HFF-Myc (cell line): ENCODE data around the gene TPM2.
A peak's percentile ranks its signal among the peaks of the same experiment; 100 is the strongest.

Source experiments
- DNase-seq: peaks from one replicate; pipeline ENCODE4 v3.0.0-alpha.2; 2011; ENCODE audit warnings: low read depth; ENCODE audit errors: extremely low read depth
- H3K4me3 ChIP-seq: replicated peaks from 2 replicates; pipeline ENCODE4 v1.5.1; 2011; ENCODE audit warnings: low read depth, mild to moderate bottlenecking, control low read depth, low read length
- TF ChIP-seq, protein P1 (sequence below): IDR thresholded peaks from 2 replicates; pipeline ENCODE4 v1.5.1; 2012; ENCODE audit warnings: mild to moderate bottlenecking, low read depth, low read length, control low read depth; ENCODE audit errors: missing control alignments

TPM2 gene

DNA sequence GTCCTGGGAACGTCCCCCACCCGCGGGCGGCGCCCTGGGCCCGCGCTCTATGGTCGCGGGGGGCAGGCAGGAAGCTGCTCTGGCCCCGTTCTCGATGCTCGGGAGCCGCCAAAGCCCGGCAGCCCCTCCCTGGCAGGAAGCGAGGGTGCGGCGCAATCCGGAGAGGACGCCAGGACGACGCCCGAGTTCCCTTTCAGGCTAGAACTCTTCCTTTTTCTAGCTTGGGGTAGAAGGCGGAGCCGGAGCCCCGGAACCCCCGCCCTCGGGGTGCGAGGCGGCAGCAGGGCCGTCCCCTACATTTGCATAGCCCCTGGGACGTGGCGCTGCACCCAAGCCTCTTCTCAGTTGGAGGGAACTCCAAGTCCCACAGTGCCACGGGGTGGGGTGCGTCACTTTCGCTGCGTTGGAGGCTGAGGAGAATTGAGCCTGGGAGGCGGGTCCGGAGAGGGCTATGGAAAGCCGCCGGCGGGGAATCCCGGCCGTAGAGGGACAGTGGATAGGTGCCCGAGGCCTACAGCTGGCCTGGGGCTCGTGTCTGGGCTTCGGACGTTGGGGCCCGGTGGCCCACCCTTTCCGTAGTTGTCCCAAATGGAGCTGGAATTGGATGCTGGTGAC is 42.6 kb upstream of the TPM2 start, which contains the start of the genes CREB3 and TLN1:
Gene CREB3 (plus strand): TSS at position 482 of the 615 bp plus-strand sequence. CDS start 107 bp downstream, at position 589.
Gene TLN1 (minus strand): TSS at position 11 of the 615 bp plus-strand sequence. CDS start 6,501 bp downstream, outside the sequence.
- DNase-seq: peak; percentile 96
- TF ChIP-seq, protein P1, sequence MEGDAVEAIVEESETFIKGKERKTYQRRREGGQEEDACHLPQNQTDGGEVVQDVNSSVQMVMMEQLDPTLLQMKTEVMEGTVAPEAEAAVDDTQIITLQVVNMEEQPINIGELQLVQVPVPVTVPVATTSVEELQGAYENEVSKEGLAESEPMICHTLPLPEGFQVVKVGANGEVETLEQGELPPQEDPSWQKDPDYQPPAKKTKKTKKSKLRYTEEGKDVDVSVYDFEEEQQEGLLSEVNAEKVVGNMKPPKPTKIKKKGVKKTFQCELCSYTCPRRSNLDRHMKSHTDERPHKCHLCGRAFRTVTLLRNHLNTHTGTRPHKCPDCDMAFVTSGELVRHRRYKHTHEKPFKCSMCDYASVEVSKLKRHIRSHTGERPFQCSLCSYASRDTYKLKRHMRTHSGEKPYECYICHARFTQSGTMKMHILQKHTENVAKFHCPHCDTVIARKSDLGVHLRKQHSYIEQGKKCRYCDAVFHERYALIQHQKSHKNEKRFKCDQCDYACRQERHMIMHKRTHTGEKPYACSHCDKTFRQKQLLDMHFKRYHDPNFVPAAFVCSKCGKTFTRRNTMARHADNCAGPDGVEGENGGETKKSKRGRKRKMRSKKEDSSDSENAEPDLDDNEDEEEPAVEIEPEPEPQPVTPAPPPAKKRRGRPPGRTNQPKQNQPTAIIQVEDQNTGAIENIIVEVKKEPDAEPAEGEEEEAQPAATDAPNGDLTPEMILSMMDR: no peak
- peak within 1 kb of the TSS; percentile 83 for H3K4me3 ChIP-seq

DNA sequence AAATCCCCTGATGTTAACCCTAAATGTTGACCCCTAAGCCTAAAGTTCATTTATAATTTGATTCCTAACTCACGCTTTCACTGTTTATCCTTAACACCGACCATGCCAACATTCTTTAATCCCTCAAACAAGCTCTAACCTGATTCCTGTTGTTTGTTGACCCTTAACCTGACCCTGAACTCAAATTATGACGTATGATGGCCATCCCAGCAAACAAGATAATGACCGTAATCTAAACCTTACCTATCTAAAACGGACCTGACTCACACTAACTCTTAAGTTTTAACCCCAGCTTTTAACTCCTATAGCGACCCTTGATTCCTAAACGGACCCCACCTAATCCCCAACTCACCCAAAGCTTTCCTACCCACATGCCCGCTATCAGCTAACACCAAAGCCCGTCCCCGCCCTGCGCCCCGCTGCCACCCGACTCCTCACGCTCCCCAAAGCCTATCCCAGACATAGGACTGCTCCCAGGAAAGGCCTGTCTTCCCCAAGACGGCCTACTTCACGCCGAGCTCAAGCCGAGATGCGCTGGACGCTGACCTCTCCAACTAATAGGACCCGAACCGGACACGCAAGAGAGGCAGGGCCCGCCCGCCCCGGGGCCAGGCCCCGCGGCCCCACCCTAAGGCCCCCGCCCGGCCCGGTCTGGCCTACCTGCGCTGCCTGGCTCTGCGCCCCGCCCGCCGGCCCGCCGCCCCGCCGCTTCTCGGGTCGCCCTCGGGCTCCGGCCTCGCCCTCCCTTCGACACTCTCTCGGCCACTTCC is 41.9 kb upstream of the TPM2 start:
- no peak for DNase-seq
- peak overlapping the region; percentile 83 for H3K4me3 ChIP-seq

DNA sequence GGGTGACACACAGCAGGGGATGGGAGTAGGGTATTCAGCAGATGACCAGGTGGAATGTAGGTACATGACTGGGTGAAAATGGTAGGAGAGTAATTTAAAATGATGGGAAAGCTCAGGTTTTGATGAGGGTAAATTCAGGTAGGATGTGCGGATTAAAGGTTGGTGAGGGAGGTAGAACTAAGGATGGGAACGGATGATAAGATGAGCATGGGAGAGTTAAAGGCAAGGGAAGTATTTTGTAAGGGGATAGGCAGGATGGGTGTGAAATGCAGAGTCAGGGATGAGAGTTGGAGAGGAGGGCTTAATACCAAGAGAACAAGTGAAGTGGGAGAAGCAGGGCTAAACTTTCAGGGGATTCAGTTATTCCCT is 40.7 kb upstream of the TPM2 start:
- TF ChIP-seq, protein P1: no peak
- DNase-seq: no peak
- H3K4me3 ChIP-seq: peak overlapping the region; percentile 83

More for the DNA sequence above, 41.9 kb upstream of the TPM2 start:
- TF ChIP-seq, protein P1: no peak

DNA sequence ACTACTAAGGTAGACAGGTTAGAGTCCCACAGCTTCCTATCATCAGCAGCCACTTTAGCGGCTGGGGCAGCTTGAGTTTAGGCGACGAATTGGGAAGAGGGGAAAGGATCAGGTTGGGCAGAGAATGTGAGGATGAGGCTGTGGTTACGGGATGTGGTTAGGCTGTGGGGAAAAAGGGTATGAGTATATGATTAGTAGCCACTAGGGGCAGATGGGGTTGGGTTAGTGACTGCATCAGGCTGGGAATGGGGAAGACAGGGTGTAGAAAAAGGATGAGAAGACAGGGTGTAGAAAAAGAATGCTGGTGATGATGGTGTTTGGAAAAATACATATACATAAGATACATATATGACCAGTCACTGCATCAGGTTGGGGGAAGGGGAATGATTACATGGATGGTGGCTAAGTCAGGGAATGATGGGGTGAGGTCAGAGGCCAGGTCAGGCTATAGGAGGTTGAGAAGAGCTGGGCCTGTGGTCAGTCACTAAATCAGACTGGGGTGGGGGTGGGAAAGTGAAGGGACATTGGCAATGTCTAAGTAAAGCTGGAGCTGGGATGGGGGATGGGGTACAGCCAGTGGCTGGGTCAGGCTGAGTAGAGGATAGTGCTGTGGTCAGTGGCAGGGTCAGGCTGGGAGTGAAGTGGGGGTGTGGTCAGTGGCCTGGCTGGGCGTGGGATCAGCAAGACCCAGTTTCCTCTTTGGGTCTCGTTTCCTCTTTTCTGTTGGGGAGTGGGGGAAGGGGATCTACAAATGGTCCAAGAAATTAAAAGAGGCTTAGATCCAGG is 40.2 kb upstream of the TPM2 start:
- peak; percentile 71 for DNase-seq
- peak overlapping the region; percentile 83 for H3K4me3 ChIP-seq

GRCh38 chr9:35729101-35729500 is 39.4 kb upstream of the TPM2 start:
- no peak for DNase-seq
- TF ChIP-seq, protein P1: no peak
- H3K4me3 ChIP-seq: peak overlapping the region; percentile 83

More for the DNA sequence above, 40.2 kb upstream of the TPM2 start:
- TF ChIP-seq, protein P1: peak; percentile 66
